HFF-Myc (cell line): ENCODE data around the gene COX7A1.

Experiments
- DNase-seq: peaks from one replicate; pipeline ENCODE4 v3.0.0-alpha.2; 2011; ENCODE audit warnings: low read depth; ENCODE audit errors: extremely low read depth
- H3K4me3 ChIP-seq: replicated peaks from 2 replicates; pipeline ENCODE4 v1.5.1; 2011; ENCODE audit warnings: low read depth, mild to moderate bottlenecking, control low read depth, low read length
- TF ChIP-seq, protein P1 (sequence below): IDR thresholded peaks from 2 replicates; pipeline ENCODE4 v1.5.1; 2012; ENCODE audit warnings: mild to moderate bottlenecking, low read depth, low read length, control low read depth; ENCODE audit errors: missing control alignments

The COX7A1 gene

GRCh38 chr19:36151144-36152018 lies 866 bp downstream of the COX7A1 start:
- DNase-seq = no peak
- TF ChIP-seq, protein P1, sequence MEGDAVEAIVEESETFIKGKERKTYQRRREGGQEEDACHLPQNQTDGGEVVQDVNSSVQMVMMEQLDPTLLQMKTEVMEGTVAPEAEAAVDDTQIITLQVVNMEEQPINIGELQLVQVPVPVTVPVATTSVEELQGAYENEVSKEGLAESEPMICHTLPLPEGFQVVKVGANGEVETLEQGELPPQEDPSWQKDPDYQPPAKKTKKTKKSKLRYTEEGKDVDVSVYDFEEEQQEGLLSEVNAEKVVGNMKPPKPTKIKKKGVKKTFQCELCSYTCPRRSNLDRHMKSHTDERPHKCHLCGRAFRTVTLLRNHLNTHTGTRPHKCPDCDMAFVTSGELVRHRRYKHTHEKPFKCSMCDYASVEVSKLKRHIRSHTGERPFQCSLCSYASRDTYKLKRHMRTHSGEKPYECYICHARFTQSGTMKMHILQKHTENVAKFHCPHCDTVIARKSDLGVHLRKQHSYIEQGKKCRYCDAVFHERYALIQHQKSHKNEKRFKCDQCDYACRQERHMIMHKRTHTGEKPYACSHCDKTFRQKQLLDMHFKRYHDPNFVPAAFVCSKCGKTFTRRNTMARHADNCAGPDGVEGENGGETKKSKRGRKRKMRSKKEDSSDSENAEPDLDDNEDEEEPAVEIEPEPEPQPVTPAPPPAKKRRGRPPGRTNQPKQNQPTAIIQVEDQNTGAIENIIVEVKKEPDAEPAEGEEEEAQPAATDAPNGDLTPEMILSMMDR = no peak
- H3K4me3 ChIP-seq = peak overlapping the region; percentile 23

GRCh38 chr19:36150586-36150985 lies 1.7 kb downstream of the COX7A1 start:
- H3K4me3 ChIP-seq = no peak overlapping the region
- TF ChIP-seq, protein P1 = no peak
- DNase-seq = no peak

- TF ChIP-seq, protein P1 = no peak
- no peak for DNase-seq
- H3K4me3 ChIP-seq = no peak overlapping the region
These were observed 2.4 kb downstream of the COX7A1 start for GRCh38 chr19:36149673-36150406.

- TF ChIP-seq, protein P1 = no peak
- DNase-seq = no peak
- no peak overlapping the region for H3K4me3 ChIP-seq
These were observed 7.6 kb downstream of the COX7A1 start for GRCh38 chr19:36144624-36145023.

GRCh38 chr19:36142496-36142895 lies 9.8 kb downstream of the COX7A1 start:
- no peak overlapping the region for H3K4me3 ChIP-seq
- TF ChIP-seq, protein P1 = no peak
- no peak for DNase-seq

- TF ChIP-seq, protein P1 = no peak
- DNase-seq = no peak
- no peak overlapping the region; the same call in 1 of the 2 replicates for H3K4me3 ChIP-seq
These were observed 10.2 kb downstream of the COX7A1 start for GRCh38 chr19:36142046-36142445.
